GM10248 (cell line): ENCODE data around the gene SCGB1C2.
A peak's percentile ranks its signal among the peaks of the same experiment; 100 is the strongest.
"Not testable (repeated sequence)": the region's sequence is repeated elsewhere in the genome, so short reads cannot be mapped to it uniquely, and the experiment has no call there.

Experiments used
- CTCF ChIA-PET: fragments of 300-600 bp; sonication (Branson Sonifier 250); formaldehyde crosslinking; extraction: SDS; loops from one replicate; lab custom pipeline; 2021; ENCODE audit warnings: antibody characterized with exemption; lab: Yijun Ruan, JAX
- POLR2A ChIA-PET: fragments of 350-650 bp; sonication (Branson Sonifier 250); formaldehyde crosslinking; extraction: SDS; loops from one replicate; lab custom pipeline; 2020; ENCODE audit warnings: antibody characterized with exemption; lab: Yijun Ruan, JAX
- DNase-seq: peaks from one replicate; pipeline ENCODE4 v3.0.0; 2012; ENCODE audit errors: extremely low spot score
- CTCF ChIP-seq: IDR thresholded peaks from 2 replicates; pipeline ENCODE4 v1.5.1; 2012; ENCODE audit warnings: mild to moderate bottlenecking, low read depth; ENCODE audit errors: extremely low read depth, missing control alignments, control extremely low read depth

Gene SCGB1C2

GRCh38 chr17:137166-137807 lies at the start of gene SCGB1C2:
SCGB1C2 (plus strand) TSS chr17:137569; CDS start chr17:137591, 22 bp downstream.
- POLR2A ChIA-PET, CTCF ChIA-PET, DNase-seq: not testable (repeated sequence)

DNA sequence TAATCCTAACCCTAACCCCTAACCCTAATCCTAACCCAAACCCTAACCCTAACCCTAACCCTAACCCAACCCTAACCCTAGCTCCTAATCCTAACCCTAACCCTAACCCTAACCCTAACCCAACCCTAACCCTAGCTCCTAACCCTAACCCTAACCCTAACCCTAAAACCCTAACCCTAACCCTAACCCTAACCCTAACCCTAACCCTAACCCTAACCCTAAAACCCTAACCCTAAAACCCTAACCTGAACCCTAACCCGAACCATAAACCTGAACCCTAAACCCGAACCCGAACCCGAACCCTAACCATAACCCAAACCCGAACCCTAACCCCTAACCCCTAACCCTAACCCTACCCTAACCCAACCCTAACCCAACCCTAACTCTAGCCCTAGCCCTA lies 24.3 kb upstream of the SCGB1C2 start:
- DNase-seq, POLR2A ChIA-PET, CTCF ChIA-PET: not testable (repeated sequence)

DNA sequence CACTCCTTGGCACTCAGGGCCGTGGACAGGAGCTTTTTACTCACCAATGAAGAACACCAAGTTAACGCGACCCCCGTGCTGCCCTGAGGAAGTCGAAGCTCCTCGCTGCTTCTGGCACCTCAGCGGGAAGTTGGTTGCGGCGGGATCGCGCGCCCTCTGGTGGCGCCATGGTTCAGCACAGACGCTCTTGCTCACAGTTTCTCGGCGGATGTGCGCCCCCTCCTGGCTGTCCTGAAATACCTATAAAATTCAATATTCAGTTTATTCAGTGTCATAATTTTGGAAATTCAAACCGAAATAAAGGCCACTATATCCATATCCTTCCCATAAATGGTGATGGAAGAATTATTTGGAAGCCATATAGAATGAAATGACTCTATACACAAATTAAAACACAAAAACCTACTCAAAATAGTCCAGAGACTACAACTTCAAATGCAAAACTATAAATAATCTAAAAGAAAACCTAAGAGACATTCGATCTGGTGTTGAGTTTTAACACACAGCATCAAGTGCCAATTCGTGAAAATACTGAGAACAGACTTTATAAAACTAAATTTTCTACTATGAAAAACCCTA lies 18.9 kb upstream of the SCGB1C2 start:
- DNase-seq, POLR2A ChIA-PET, CTCF ChIA-PET: not testable (repeated sequence)

- CTCF ChIA-PET, POLR2A ChIA-PET, DNase-seq: not testable (repeated sequence)
Observed at GRCh38 chr17:133932-134331, 3.4 kb upstream of the SCGB1C2 start.

- DNase-seq, POLR2A ChIA-PET, CTCF ChIA-PET: not testable (repeated sequence)
Observed at GRCh38 chr17:134332-134785, 3.0 kb upstream of the SCGB1C2 start.

DNA sequence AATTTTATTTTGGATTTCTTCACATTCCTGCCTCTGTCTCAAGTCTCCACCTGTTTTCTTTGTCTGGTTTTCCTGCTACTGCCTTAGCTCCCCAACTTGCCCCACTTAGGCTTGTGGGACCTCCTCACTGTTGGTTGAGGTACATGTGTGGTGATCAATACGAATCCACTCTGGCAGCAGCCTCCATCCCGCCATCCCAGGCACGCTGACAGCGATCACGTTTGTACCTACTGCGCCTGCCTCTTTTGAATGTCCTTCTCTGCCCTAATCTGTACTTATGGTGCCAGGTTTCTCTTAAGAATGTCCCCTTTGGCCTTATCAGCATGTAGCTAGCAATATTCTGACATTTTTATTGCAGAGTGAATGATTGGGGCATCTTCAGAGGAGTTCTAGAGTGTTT lies 2.3 kb upstream of the SCGB1C2 start:
- POLR2A ChIA-PET, CTCF ChIA-PET, DNase-seq: not testable (repeated sequence)

- POLR2A ChIA-PET, CTCF ChIA-PET, DNase-seq: not testable (repeated sequence)
Observed at GRCh38 chr17:135895-136294, 1.5 kb upstream of the SCGB1C2 start.

DNA sequence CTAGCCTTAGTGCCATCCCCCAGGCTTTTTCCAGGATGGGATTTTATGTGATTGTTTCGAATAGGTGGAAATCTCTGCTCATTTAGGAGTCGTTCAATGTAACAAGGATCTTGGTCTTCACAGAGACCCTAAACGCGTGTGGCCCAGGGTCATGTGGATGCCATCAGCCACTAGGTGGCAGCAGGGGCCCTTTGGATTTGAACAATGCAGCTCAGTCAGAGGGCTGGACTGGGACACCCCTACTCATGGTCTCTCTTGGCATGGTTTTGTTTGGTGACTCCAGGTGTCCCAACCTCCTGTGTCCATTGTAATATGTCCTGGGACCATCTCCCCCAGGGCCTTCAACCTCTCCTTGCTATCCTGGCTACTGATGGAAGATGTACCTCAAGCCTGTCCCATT lies 838 bp upstream of the SCGB1C2 start:
- DNase-seq, POLR2A ChIA-PET, CTCF ChIA-PET: not testable (repeated sequence)
- TF ChIP-seq CTCF: peak; percentile 71

- CTCF ChIA-PET, POLR2A ChIA-PET, DNase-seq: not testable (repeated sequence)
Observed at GRCh38 chr17:139401-140205, 2.2 kb downstream of the SCGB1C2 start.

DNA sequence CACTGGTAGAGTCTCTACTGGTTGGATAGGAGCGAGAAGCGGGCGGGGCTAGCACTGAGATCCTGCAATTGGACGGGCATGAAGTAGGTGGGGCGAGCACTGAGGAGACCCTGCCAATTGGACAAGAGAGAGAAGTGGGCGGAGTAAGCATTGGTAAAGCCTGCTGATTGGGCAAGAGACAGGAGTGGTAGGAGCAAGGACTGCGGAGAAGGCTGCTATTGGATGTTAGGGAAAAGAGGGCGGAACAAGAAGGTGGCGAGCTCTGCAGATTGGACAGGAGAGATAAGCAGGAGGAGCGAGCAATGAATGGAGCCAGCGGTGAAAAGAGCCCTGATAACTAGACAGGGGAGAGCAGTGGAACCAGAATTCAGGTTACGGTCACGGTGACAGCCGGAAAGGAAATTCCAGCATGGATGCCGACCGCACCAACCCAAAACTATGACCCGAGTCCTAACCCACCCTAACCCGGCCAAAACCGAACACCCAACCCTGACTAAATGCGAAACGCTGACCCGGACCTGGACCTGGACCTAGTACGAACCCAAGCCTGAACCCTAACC lies 4.8 kb downstream of the SCGB1C2 start:
- CTCF ChIA-PET: no interaction called here
- no peak for DNase-seq
- no peak for TF ChIP-seq CTCF

More for the DNA sequence above, 4.8 kb downstream of the SCGB1C2 start:
- POLR2A ChIA-PET: no interaction called here
